ENCODE data around the gene ORM1.
"Not testable (repeated sequence)": the region's sequence is repeated elsewhere in the genome, so short reads cannot be mapped to it uniquely, and the experiment has no call there.

The ORM1 gene

DNA sequence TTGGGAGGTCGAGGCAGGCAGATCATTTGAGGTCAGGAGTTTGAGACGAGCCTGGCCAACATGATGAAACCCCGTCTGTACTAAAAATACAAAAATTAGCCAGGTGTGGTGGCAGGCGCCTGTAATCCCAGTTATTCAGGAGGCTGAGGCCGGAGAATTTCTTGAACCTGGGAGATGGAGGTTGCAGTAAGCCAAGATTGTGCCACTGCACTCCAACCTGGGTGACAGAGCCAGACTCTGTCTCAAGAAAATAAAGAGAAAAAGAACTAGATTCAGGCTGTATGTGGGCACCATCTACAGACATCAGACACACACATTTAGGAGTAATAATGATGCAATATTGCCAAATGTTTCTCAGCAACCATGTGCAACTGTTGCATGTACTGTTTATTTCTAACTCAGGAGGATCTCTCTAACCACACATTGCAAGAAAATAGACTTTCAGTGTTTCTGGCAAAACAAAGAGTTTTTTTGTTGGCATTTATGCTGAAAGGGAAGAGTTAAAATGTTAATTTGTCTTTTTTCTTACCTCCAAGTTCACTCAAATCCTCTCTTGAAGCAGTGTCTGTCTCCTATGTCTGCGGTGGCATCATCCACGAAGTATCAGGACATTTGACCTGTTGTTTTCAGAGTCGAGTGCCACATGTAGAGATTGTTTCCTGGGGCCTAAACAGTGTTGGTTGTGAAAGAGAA, 5.1 kb upstream of the ORM1 start:
- no peaks in the 10 kb centered on the region for H3K9me3 ChIP-seq (ENCODE audit: control insufficient read depth, insufficient read depth, low read length)
- WGBS (ENCODE audit: insufficient coverage, insufficient read length): no CpG with 5 or more reads among the region's 8 CpGs
- no peaks in the 10 kb centered on the region for H3K36me3 ChIP-seq (ENCODE audit: control insufficient read depth, insufficient read depth, low read length)
- H3K4me1 ChIP-seq (ENCODE audit: control insufficient read depth, insufficient read depth, low read length): no peaks in the 10 kb centered on the region; the same call in 1 of the 2 replicates
- no peak overlapping the region for H3K27ac ChIP-seq (ENCODE audit: low read length)
- DNase-seq (ENCODE audit: low read depth, low spot score): no peak
- H3K27me3 ChIP-seq (ENCODE audit: control insufficient read depth, insufficient read depth, low read length): no peaks in the 10 kb centered on the region
- H3K4me3 ChIP-seq (ENCODE audit: low read length): no peak overlapping the region

DNA sequence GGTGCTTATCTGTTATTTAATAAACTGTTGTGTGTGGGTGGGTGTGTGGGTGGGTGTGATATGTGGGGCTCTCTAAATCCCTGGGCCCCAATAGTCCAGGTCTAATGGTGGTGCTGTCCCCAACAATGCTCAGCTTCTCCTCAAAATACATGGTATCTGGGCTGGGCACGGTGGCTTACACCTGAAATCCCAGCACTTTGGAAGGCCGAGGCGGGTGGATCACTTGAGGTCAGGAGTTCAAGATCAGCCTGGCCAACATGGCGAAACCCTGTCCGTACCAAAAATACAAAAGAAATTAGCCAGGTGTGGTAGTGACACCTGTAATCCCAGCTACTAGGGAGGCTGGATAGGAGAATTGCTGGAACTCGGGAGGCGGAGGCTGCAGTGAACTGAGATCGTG, 4.5 kb upstream of the ORM1 start:
- Histone ChIP-seq H3K4me3 (ENCODE audit: low read length) (no peak overlapping the region), H3K27me3 (ENCODE audit: control insufficient read depth, insufficient read depth, low read length) (no peaks in the 10 kb centered on the region), H3K9me3 (ENCODE audit: control insufficient read depth, insufficient read depth, low read length) (no peaks in the 10 kb centered on the region), H3K27ac (ENCODE audit: low read length) (no peak overlapping the region), H3K4me1 (ENCODE audit: control insufficient read depth, insufficient read depth, low read length) (no peaks in the 10 kb centered on the region; the same call in 1 of the 2 replicates), H3K36me3 (ENCODE audit: control insufficient read depth, insufficient read depth, low read length) (no peaks in the 10 kb centered on the region)
- DNase-seq (ENCODE audit: low read depth, low spot score): no peak
- no CpG with 5 or more reads among the region's 8 CpGs for WGBS (ENCODE audit: insufficient coverage, insufficient read length)

DNA sequence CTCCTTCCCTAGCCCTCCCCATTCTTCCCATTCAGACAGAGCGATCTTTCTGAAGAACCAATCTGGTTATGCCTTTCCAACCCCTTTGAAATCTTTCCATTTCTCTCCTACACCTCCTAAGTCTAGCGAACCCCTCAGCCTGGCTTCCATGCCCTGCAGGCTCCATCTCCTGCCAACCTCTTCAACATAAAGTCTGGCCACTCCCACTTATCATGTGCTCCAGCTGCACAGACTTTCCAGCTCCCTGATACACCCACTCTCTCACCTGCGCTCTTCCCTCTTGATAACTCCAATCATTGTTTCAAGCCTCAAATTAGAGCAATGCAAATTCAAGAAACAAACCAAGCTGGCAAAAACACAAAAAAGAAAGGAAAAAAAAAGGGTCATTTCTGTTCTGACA, 3.8 kb upstream of the ORM1 start:
- WGBS (ENCODE audit: insufficient coverage, insufficient read length): no CpG with 5 or more reads among the region's 3 CpGs
- Histone ChIP-seq H3K4me1 (ENCODE audit: control insufficient read depth, insufficient read depth, low read length) (no peaks in the 10 kb centered on the region; the same call in 1 of the 2 replicates), H3K4me3 (ENCODE audit: low read length) (no peak overlapping the region), H3K27ac (ENCODE audit: low read length) (no peak overlapping the region), H3K36me3 (ENCODE audit: control insufficient read depth, insufficient read depth, low read length) (no peaks in the 10 kb centered on the region), H3K9me3 (ENCODE audit: control insufficient read depth, insufficient read depth, low read length) (no peaks in the 10 kb centered on the region), H3K27me3 (ENCODE audit: control insufficient read depth, insufficient read depth, low read length) (no peaks in the 10 kb centered on the region)
- no peak for DNase-seq (ENCODE audit: low read depth, low spot score)

DNA sequence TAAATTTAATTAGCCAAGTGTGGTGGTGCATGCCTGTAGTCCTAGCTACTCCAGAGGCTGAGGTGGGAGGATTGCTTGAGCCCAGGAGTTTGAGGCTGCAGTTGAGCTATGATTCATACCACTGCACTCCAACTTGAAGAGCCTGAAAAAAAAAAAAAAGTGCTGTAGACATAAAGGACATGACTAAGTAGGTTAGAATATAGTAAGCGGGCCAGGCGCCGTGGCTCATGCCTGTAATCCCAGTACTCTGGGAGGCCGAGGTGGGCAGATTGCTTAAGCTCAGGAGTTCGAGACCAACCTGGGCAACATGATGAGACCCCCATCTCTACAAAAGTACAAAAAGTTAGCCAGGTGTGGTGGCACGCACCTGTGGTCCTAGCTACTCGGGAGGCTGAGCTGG, 2.2 kb upstream of the ORM1 start:
- DNase-seq (ENCODE audit: low read depth, low spot score); H3K27ac ChIP-seq (ENCODE audit: low read length); H3K36me3 ChIP-seq (ENCODE audit: control insufficient read depth, insufficient read depth, low read length); H3K27me3 ChIP-seq (ENCODE audit: control insufficient read depth, insufficient read depth, low read length); H3K4me1 ChIP-seq (ENCODE audit: control insufficient read depth, insufficient read depth, low read length); H3K4me3 ChIP-seq (ENCODE audit: low read length); H3K9me3 ChIP-seq (ENCODE audit: control insufficient read depth, insufficient read depth, low read length): not testable (repeated sequence)
- WGBS (ENCODE audit: insufficient coverage, insufficient read length): no CpG with 5 or more reads among the region's 7 CpGs

DNA sequence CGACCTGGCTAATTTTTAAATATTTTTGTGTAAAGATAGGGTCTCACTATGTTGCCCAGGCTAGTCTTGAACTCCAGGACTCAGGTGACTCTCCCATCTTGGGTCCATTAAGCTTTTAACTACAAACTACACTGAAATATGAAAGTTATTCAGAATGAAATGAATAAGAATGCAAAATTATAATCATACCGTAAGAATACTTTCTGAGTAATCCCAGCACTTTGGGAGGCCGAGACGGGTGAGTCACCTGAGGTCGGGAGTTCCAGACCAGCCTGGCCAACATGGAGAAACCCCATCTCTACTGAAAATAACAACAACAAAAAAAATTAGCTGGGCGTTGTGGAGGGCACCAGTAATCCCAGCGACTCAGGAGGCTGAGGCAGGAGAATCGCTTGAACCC, 1.1 kb upstream of the ORM1 start:
- no peak for DNase-seq (ENCODE audit: low read depth, low spot score)
- Histone ChIP-seq H3K36me3 (ENCODE audit: control insufficient read depth, insufficient read depth, low read length) (no peaks in the 10 kb centered on the region), H3K9me3 (ENCODE audit: control insufficient read depth, insufficient read depth, low read length) (no peaks in the 10 kb centered on the region), H3K4me3 (ENCODE audit: low read length) (no peak overlapping the region), H3K27ac (ENCODE audit: low read length) (no peak overlapping the region), H3K27me3 (ENCODE audit: control insufficient read depth, insufficient read depth, low read length) (no peaks in the 10 kb centered on the region), H3K4me1 (ENCODE audit: control insufficient read depth, insufficient read depth, low read length) (no peaks in the 10 kb centered on the region)
- WGBS (ENCODE audit: insufficient coverage, insufficient read length): no CpG with 5 or more reads among the region's 8 CpGs

DNA sequence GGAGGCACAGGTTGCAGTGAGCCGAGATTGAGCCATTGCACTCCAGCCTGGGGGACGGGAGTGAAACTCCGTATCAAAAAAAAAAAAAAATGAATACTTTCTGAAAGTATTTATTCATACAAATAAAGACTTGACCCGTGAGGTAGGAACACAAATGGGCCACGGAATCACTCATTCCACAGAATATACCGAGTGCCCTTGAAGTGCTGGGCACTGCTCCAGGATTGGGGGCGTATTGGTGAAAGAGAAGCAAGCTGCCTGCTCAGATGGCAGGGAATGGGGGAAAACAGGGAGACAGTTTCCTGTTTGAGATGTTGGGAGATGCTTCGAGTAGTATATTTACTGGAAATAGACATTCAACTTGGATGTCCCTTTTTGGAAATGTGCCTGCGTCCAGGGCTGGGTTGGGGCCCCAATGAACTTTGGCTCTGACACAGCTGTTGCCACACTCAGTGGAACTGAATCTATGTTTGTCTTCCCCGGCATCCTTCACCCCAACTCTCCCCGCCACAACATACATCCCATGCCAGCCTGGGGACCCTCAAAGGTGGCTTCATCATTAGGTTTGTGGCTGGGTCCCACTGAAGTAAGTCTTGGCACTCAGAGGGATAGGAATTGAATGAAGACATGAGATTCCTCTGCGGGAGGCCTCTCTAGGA, 609 bp upstream of the ORM1 start:
- H3K9me3 ChIP-seq (ENCODE audit: control insufficient read depth, insufficient read depth, low read length); H3K4me1 ChIP-seq (ENCODE audit: control insufficient read depth, insufficient read depth, low read length); H3K27me3 ChIP-seq (ENCODE audit: control insufficient read depth, insufficient read depth, low read length); H3K27ac ChIP-seq (ENCODE audit: low read length); H3K36me3 ChIP-seq (ENCODE audit: control insufficient read depth, insufficient read depth, low read length); H3K4me3 ChIP-seq (ENCODE audit: low read length); DNase-seq (ENCODE audit: low read depth, low spot score): not testable (repeated sequence)
- WGBS (ENCODE audit: insufficient coverage, insufficient read length): no CpG with 5 or more reads among the region's 12 CpGs

DNA sequence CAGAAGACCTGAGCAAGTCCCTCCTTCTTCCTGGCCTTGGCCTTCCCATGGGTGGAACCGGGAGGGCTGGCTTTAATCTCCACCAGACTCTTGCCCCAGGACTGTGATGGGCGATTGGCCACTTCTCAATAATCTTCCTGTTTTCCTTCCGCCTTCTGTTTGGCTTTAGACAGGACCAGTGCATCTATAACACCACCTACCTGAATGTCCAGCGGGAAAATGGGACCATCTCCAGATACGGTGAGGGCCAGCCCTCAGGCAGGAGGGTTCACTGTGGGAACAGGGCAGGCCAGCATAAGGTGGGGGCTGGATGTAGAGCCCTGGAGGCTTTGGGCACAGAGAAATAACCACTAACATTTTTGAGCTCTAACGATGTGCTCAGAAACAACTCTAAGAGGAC, 951 bp downstream of the ORM1 start:
- H3K27ac ChIP-seq (ENCODE audit: low read length); H3K27me3 ChIP-seq (ENCODE audit: control insufficient read depth, insufficient read depth, low read length); H3K4me1 ChIP-seq (ENCODE audit: control insufficient read depth, insufficient read depth, low read length); H3K36me3 ChIP-seq (ENCODE audit: control insufficient read depth, insufficient read depth, low read length); H3K4me3 ChIP-seq (ENCODE audit: low read length); H3K9me3 ChIP-seq (ENCODE audit: control insufficient read depth, insufficient read depth, low read length); DNase-seq (ENCODE audit: low read depth, low spot score): not testable (repeated sequence)
- WGBS (ENCODE audit: insufficient coverage, insufficient read length): no CpG with 5 or more reads among the region's 6 CpGs

DNA sequence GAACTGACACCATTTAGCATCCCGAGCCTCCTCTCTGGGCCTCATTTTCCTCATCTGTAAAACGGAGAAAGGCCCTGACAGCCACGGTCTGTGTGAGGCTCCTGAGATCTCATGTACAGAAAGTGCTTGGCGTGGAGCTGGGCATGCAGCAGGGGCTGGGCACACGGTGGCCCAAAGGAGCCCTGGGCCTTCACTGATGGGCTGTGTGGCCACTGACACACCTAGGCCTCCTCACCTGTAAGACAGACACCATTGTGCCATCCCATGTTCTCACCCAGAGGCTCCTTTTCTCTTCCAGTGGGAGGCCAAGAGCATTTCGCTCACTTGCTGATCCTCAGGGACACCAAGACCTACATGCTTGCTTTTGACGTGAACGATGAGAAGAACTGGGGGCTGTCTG, 1.6 kb downstream of the ORM1 start:
- no peak overlapping the region for H3K4me3 ChIP-seq (ENCODE audit: low read length)
- H3K27ac ChIP-seq (ENCODE audit: low read length): no peak overlapping the region
- H3K4me1 ChIP-seq (ENCODE audit: control insufficient read depth, insufficient read depth, low read length): no peaks in the 10 kb centered on the region
- DNase-seq (ENCODE audit: low read depth, low spot score): no peak
- no peaks in the 10 kb centered on the region for H3K9me3 ChIP-seq (ENCODE audit: control insufficient read depth, insufficient read depth, low read length)
- H3K36me3 ChIP-seq (ENCODE audit: control insufficient read depth, insufficient read depth, low read length): no peaks in the 10 kb centered on the region
- H3K27me3 ChIP-seq (ENCODE audit: control insufficient read depth, insufficient read depth, low read length): no peaks in the 10 kb centered on the region
- WGBS (ENCODE audit: insufficient coverage, insufficient read length): no CpG with 5 or more reads among the region's 8 CpGs

DNA sequence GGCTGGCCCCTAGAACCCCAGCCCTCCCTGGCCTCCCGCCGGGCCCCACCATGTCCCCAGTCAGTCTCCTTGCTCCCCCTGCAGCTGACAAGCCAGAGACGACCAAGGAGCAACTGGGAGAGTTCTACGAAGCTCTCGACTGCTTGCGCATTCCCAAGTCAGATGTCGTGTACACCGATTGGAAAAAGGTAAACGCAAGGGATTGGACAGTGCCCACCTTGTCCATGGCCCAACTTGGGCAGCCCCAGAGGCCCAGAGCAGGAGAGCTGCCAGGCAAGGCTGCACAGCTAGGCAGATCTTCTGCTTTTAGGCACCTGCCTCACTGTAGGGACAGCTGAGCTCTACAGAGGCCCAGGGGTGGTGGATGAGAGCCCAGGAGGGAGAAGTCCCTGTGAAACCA, 2.1 kb downstream of the ORM1 start:
- not testable (repeated sequence) for H3K27ac ChIP-seq (ENCODE audit: low read length); DNase-seq (ENCODE audit: low read depth, low spot score); H3K27me3 ChIP-seq (ENCODE audit: control insufficient read depth, insufficient read depth, low read length); H3K9me3 ChIP-seq (ENCODE audit: control insufficient read depth, insufficient read depth, low read length); H3K4me3 ChIP-seq (ENCODE audit: low read length); H3K4me1 ChIP-seq (ENCODE audit: control insufficient read depth, insufficient read depth, low read length); H3K36me3 ChIP-seq (ENCODE audit: control insufficient read depth, insufficient read depth, low read length)
- no CpG with 5 or more reads among the region's 9 CpGs for WGBS (ENCODE audit: insufficient coverage, insufficient read length)

DNA sequence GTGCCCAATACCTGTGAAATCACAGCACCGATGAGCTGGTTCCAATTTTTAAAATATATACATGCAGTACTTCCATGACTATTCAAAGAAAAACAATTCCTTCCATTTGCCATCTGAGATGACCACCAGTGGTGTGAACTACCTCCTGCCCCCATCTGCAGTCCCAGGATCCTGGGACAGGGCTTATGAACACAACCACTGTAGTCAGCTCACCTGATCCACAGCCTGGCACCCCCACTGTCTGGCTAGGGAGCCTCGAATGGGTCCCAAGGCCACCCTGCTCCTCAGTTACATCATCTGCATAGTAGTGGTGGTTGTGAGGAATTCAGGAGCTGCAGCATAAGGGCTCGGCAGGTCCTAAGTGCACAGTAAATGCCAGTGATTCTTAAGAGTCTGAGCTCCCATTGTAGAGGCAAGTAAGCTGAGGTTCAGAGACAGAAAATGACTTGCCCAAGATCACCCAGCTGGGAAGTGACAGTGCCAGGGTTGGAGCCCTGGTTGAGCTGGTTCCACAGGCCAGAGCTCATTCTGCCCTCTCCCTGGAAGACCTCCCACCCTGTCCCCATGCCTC, 2.9 kb downstream of the ORM1 start:
- not testable (repeated sequence) for DNase-seq (ENCODE audit: low read depth, low spot score); H3K9me3 ChIP-seq (ENCODE audit: control insufficient read depth, insufficient read depth, low read length); H3K4me3 ChIP-seq (ENCODE audit: low read length); H3K36me3 ChIP-seq (ENCODE audit: control insufficient read depth, insufficient read depth, low read length); H3K27me3 ChIP-seq (ENCODE audit: control insufficient read depth, insufficient read depth, low read length); H3K4me1 ChIP-seq (ENCODE audit: control insufficient read depth, insufficient read depth, low read length); H3K27ac ChIP-seq (ENCODE audit: low read length)
- WGBS (ENCODE audit: insufficient coverage, insufficient read length): no CpG with 5 or more reads among the region's 3 CpGs

DNA sequence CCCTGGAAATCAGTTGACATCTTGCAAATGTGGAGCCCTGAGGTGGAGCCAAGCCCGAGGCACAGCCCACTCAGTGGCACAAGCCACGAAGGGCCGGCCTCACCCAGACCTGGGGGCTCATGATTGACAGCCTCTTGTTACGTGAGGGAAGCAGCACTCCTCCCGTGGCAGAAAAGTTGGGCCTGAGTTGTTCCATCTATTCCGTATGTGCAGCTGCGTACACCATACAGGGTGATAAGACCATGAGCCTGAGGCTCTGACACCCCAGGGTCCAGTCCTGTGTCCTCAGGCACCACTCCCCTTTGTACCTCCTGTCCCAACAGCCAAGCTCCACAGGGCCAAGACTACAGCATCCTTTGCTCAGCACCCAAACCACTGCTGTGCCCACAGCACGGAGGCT, 4.9 kb downstream of the ORM1 start:
- Histone ChIP-seq H3K4me3 (ENCODE audit: low read length) (no peak overlapping the region), H3K27ac (ENCODE audit: low read length) (no peak overlapping the region), H3K27me3 (ENCODE audit: control insufficient read depth, insufficient read depth, low read length) (no peaks in the 10 kb centered on the region), H3K4me1 (ENCODE audit: control insufficient read depth, insufficient read depth, low read length) (no peaks in the 10 kb centered on the region), H3K9me3 (ENCODE audit: control insufficient read depth, insufficient read depth, low read length) (no peaks in the 10 kb centered on the region), H3K36me3 (ENCODE audit: control insufficient read depth, insufficient read depth, low read length) (no peaks in the 10 kb centered on the region)
- no peak for DNase-seq (ENCODE audit: low read depth, low spot score)
- WGBS (ENCODE audit: insufficient coverage, insufficient read length): no CpG with 5 or more reads among the region's 8 CpGs

All from iPS DF 6.9 (cell line).